HepG2 (cell line): ENCODE data around the gene ZCCHC7. TPM values are rescaled to one million over a fixed set of nuclear protein-coding genes. Genes with fewer than 3 reads are reported as not detected.
"Not testable (repeated sequence)": the region's sequence is repeated elsewhere in the genome, so short reads cannot be mapped to it uniquely, and the experiment has no call there.

ENCODE experiments used
- AHR ChIP-seq: IDR thresholded peaks from 2 replicates; pipeline ENCODE4 v1.6.1; 2018; ENCODE audit warnings: missing genetic modification reagents, missing compliant biosample characterization
- ASH2L ChIP-seq: fragments of 300-600, 200-600 bp; sonication (generic); IDR thresholded peaks from 2 replicates; pipeline ENCODE4 v1.7.0; 2017; ENCODE audit warnings: low read depth, mild to moderate bottlenecking, moderate library complexity, mixed read lengths, low read length; ENCODE audit not compliant: insufficient read length
- FOXJ3 ChIP-seq: sonication (generic); formaldehyde crosslinking; IDR thresholded peaks from 2 replicates; pipeline ENCODE4 v1.4.0; 2020; ENCODE audit warnings: missing genetic modification reagents, mild to moderate bottlenecking, borderline replicate concordance
- GFI1 ChIP-seq: sonication (generic); formaldehyde crosslinking; IDR thresholded peaks from 2 replicates; pipeline ENCODE4 v1.5.0; 2020; ENCODE audit warnings: missing genetic modification reagents, mild to moderate bottlenecking, borderline replicate concordance
- HNF4G ChIP-seq, 2 experiments: sonication (generic) in 1 of 2; formaldehyde crosslinking in 1 of 2; IDR thresholded peaks; 2 replicates each; pipeline versions ENCODE4 v1.4.0 to v1.6.1; 2011 to 2020; ENCODE audit warnings: borderline replicate concordance in 2 of 2, low read depth in 2 of 2, mild to moderate bottlenecking in 2 of 2, low read length in 1 of 2, missing genetic modification reagents in 1 of 2, moderate library complexity in 1 of 2
- KLF15 ChIP-seq: sonication (generic); formaldehyde crosslinking; IDR thresholded peaks from 2 replicates; pipeline ENCODE4 v1.8.1; 2023; ENCODE audit warnings: borderline replicate concordance, mild to moderate bottlenecking, inconsistent platforms, missing genetic modification reagents, mixed read lengths
- MXD3 ChIP-seq: IDR thresholded peaks from 2 replicates; pipeline ENCODE4 v1.6.1; 2016; ENCODE audit warnings: mild to moderate bottlenecking, missing biosample characterization, missing genetic modification reagents
- TAF1 ChIP-seq: sonication (generic); formaldehyde crosslinking; IDR thresholded peaks from 2 replicates; pipeline ENCODE4 v1.4.0; 2020; ENCODE audit warnings: missing genetic modification reagents
- ZBTB7B ChIP-seq: sonication (generic); formaldehyde crosslinking; IDR thresholded peaks from 2 replicates; pipeline ENCODE4 v1.4.0; 2020; ENCODE audit warnings: missing genetic modification reagents
- ZFP90 ChIP-seq: sonication (generic); formaldehyde crosslinking; IDR thresholded peaks from 2 replicates; pipeline ENCODE4 v1.8.0; 2022; ENCODE audit warnings: missing genetic modification reagents, mild to moderate bottlenecking, inconsistent platforms, borderline replicate concordance
- ZMYM4 ChIP-seq: sonication (generic); formaldehyde crosslinking; IDR thresholded peaks from 2 replicates; pipeline ENCODE4 v1.8.1; 2023; ENCODE audit warnings: mild to moderate bottlenecking, missing genetic modification reagents
- ZNF225 ChIP-seq: sonication (generic); formaldehyde crosslinking; IDR thresholded peaks from 2 replicates; pipeline ENCODE4 v1.4.0; 2020; ENCODE audit warnings: mild to moderate bottlenecking, missing genetic modification reagents
- ZNF263 ChIP-seq: sonication (generic); formaldehyde crosslinking; IDR thresholded peaks from 2 replicates; pipeline ENCODE4 v1.4.0; 2020; ENCODE audit warnings: missing genetic modification reagents
- ZNF329 ChIP-seq: sonication (generic); formaldehyde crosslinking; IDR thresholded peaks from 2 replicates; pipeline ENCODE4 v1.9.0; 2021; ENCODE audit warnings: low read depth, mild to moderate bottlenecking, missing genetic modification reagents
- ZNF572 ChIP-seq: sonication (generic); formaldehyde crosslinking; IDR thresholded peaks from 2 replicates; pipeline ENCODE4 v1.5.1; 2020; ENCODE audit warnings: mild to moderate bottlenecking, missing genetic modification reagents
- ZNF576 ChIP-seq: sonication (generic); formaldehyde crosslinking; IDR thresholded peaks from 2 replicates; pipeline ENCODE4 v1.4.0; 2020; ENCODE audit warnings: mild to moderate bottlenecking, missing genetic modification reagents
- ZNF607 ChIP-seq: sonication (generic); formaldehyde crosslinking; IDR thresholded peaks from 2 replicates; pipeline ENCODE4 v1.5.1; 2020; ENCODE audit warnings: missing genetic modification reagents, mild to moderate bottlenecking, borderline replicate concordance
- polyA plus RNA-seq, 8 experiments: library from polyadenylated mRNA; depleted of rRNA in 3 of 8; stranded (reverse) in 7 of 8; unstranded in 1 of 8; fragments of >200 nt; fragmentation: Illumina TruSeq in 4 of 8; extraction: Trizol in 4 of 8; gene quantifications; 2 replicates each; pipeline versions ENCODE4 v1.2.1 to v1.2.3, GENCODE V29; 2011 to 2016; ENCODE audit warnings: low read depth in 4 of 8, missing spikeins in 1 of 8, mixed read lengths in 1 of 8; ENCODE audit not compliant: insufficient read depth in 1 of 8
- total RNA-seq, 5 experiments: library from RNA; depleted of rRNA; stranded (reverse); fragments of >200 nt; fragmentation: Illumina TruSeq; extraction: Trizol; gene quantifications; 2 replicates each; pipeline ENCODE4 v1.2.3, GENCODE V29; 2016; ENCODE audit warnings: low read depth in 1 of 5
- TF ChIP-seq, protein P1 (sequence below): sonication (generic); formaldehyde crosslinking; IDR thresholded peaks from 2 replicates; pipeline ENCODE4 v1.4.0; 2020; ENCODE audit warnings: missing genetic modification reagents
- TF ChIP-seq, protein P2 (sequence below): sonication (generic); formaldehyde crosslinking; IDR thresholded peaks from 2 replicates; pipeline ENCODE4 v1.5.0; 2020; ENCODE audit warnings: missing genetic modification reagents
- TF ChIP-seq, protein P3 (sequence below): sonication (generic); formaldehyde crosslinking; IDR thresholded peaks from 2 replicates; pipeline ENCODE4 v1.4.0; 2020; ENCODE audit warnings: missing genetic modification reagents, borderline replicate concordance

The ZCCHC7 gene
- total and polyA plus RNA-seq, 2 of the 13 experiments (the other 11 are each of a cell fraction or from before 2014, with no cell fraction given): 13.6 to 19.3 TPM

- TF ChIP-seq ZNF263 (CRISPR knock-in tag): 0 out of 2 replicates have a peak, but pooled peaks have one; percentile 33
- peak; percentile 14; the same call in 1 of the 2 replicates for TF ChIP-seq MXD3 (CRISPR knock-in tag)
- TF ChIP-seq ZNF576 (CRISPR knock-in tag): peak; percentile 68; the same call in 1 of the 2 replicates
- TF ChIP-seq ZNF607 (CRISPR knock-in tag): 0 out of 2 replicates have a peak, but pooled peaks have one; percentile 28
- 0 out of 2 replicates have a peak, but pooled peaks have one; percentile 27 for TF ChIP-seq ZBTB7B
- 0 out of 2 replicates have a peak, but pooled peaks have one; percentile 27 for TF ChIP-seq FOXJ3 (CRISPR knock-in tag)
- peak; percentile 93; the same call in 1 of the 2 replicates for TF ChIP-seq ZNF572
- peak; percentile 32 for TF ChIP-seq ASH2L
- TF ChIP-seq HNF4G (IDR thresholded peaks at IDR 0.05; ENCODE audit: borderline replicate concordance, low read depth, low read length): not testable (repeated sequence)
- 0 out of 2 replicates have a peak, but pooled peaks have one; percentile 37 for TF ChIP-seq HNF4G (CRISPR knock-in tag; IDR thresholded peaks at IDR 0.05; ENCODE audit: borderline replicate concordance, low read depth)
- 0 out of 2 replicates have a peak, but pooled peaks have one; percentile 25 for TF ChIP-seq ZNF329 (CRISPR knock-in tag)
- TF ChIP-seq, protein P1, sequence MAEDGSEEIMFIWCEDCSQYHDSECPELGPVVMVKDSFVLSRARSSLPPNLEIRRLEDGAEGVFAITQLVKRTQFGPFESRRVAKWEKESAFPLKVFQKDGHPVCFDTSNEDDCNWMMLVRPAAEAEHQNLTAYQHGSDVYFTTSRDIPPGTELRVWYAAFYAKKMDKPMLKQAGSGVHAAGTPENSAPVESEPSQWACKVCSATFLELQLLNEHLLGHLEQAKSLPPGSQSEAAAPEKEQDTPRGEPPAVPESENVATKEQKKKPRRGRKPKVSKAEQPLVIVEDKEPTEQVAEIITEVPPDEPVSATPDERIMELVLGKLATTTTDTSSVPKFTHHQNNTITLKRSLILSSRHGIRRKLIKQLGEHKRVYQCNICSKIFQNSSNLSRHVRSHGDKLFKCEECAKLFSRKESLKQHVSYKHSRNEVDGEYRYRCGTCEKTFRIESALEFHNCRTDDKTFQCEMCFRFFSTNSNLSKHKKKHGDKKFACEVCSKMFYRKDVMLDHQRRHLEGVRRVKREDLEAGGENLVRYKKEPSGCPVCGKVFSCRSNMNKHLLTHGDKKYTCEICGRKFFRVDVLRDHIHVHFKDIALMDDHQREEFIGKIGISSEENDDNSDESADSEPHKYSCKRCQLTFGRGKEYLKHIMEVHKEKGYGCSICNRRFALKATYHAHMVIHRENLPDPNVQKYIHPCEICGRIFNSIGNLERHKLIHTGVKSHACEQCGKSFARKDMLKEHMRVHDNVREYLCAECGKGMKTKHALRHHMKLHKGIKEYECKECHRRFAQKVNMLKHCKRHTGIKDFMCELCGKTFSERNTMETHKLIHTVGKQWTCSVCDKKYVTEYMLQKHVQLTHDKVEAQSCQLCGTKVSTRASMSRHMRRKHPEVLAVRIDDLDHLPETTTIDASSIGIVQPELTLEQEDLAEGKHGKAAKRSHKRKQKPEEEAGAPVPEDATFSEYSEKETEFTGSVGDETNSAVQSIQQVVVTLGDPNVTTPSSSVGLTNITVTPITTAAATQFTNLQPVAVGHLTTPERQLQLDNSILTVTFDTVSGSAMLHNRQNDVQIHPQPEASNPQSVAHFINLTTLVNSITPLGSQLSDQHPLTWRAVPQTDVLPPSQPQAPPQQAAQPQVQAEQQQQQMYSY (CRISPR knock-in tag): 0 out of 2 replicates have a peak, but pooled peaks have one; percentile 30
- 0 out of 2 replicates have a peak, but pooled peaks have one; percentile 57 for TF ChIP-seq KLF15
- peak; percentile 51; the same call in 1 of the 2 replicates for TF ChIP-seq GFI1
- peak; percentile 28 for TF ChIP-seq TAF1
- 0 out of 2 replicates have a peak, but pooled peaks have one; percentile 50 for TF ChIP-seq AHR (CRISPR knock-in tag)
- TF ChIP-seq ZMYM4: 0 out of 2 replicates have a peak, but pooled peaks have one; percentile 1
- TF ChIP-seq, protein P2, sequence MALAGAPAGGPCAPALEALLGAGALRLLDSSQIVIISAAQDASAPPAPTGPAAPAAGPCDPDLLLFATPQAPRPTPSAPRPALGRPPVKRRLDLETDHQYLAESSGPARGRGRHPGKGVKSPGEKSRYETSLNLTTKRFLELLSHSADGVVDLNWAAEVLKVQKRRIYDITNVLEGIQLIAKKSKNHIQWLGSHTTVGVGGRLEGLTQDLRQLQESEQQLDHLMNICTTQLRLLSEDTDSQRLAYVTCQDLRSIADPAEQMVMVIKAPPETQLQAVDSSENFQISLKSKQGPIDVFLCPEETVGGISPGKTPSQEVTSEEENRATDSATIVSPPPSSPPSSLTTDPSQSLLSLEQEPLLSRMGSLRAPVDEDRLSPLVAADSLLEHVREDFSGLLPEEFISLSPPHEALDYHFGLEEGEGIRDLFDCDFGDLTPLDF: 0 out of 2 replicates have a peak, but pooled peaks have one; percentile 48
- TF ChIP-seq, protein P3, sequence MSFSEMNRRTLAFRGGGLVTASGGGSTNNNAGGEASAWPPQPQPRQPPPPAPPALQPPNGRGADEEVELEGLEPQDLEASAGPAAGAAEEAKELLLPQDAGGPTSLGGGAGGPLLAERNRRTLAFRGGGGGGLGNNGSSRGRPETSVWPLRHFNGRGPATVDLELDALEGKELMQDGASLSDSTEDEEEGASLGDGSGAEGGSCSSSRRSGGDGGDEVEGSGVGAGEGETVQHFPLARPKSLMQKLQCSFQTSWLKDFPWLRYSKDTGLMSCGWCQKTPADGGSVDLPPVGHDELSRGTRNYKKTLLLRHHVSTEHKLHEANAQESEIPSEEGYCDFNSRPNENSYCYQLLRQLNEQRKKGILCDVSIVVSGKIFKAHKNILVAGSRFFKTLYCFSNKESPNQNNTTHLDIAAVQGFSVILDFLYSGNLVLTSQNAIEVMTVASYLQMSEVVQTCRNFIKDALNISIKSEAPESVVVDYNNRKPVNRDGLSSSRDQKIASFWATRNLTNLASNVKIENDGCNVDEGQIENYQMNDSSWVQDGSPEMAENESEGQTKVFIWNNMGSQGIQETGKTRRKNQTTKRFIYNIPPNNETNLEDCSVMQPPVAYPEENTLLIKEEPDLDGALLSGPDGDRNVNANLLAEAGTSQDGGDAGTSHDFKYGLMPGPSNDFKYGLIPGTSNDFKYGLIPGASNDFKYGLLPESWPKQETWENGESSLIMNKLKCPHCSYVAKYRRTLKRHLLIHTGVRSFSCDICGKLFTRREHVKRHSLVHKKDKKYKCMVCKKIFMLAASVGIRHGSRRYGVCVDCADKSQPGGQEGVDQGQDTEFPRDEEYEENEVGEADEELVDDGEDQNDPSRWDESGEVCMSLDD (CRISPR knock-in tag): peak; percentile 41; the same call in 1 of the 2 replicates
- peak; percentile 87 for TF ChIP-seq ZFP90 (CRISPR knock-in tag)
- peak; percentile 65; the same call in 1 of the 2 replicates for TF ChIP-seq ZNF225 (CRISPR knock-in tag)
Observed at GRCh38 chr9:37080165-37080628, 40.2 kb upstream of the ZCCHC7 start (continued).
